Measurements from ENCODE around the gene SLC22A16.

The SLC22A16 gene

GRCh38 chr6:110481081-110481480 lies 4.7 kb upstream of the SLC22A16 start:
- H3K4me3 ChIP-seq (ENCODE audit: low read length) = no peak overlapping the region
- TF ChIP-seq CTCF (conservative IDR thresholded peaks at IDR 0.05; ENCODE audit: low read depth, low read length) = no peak
- no peak for DNase-seq (ENCODE audit: low read depth)

GRCh38 chr6:110475066-110475653 lies 1.3 kb downstream of the SLC22A16 start:
- no peak overlapping the region for H3K4me3 ChIP-seq (ENCODE audit: low read length)
- DNase-seq (ENCODE audit: low read depth) = no peak
- no peak for TF ChIP-seq CTCF (conservative IDR thresholded peaks at IDR 0.05; ENCODE audit: low read depth, low read length)

- no peak for DNase-seq (ENCODE audit: low read depth)
- H3K4me3 ChIP-seq (ENCODE audit: low read length) = no peak overlapping the region
- TF ChIP-seq CTCF (conservative IDR thresholded peaks at IDR 0.05; ENCODE audit: low read depth, low read length) = no peak
Measured at GRCh38 chr6:110474500-110474899, 1.9 kb downstream of the SLC22A16 start.

- no peak for TF ChIP-seq CTCF (conservative IDR thresholded peaks at IDR 0.05; ENCODE audit: low read depth, low read length)
- DNase-seq (ENCODE audit: low read depth) = no peak
- H3K4me3 ChIP-seq (ENCODE audit: low read length) = no peak overlapping the region
Measured at GRCh38 chr6:110472739-110473138, 3.7 kb downstream of the SLC22A16 start.

DNA sequence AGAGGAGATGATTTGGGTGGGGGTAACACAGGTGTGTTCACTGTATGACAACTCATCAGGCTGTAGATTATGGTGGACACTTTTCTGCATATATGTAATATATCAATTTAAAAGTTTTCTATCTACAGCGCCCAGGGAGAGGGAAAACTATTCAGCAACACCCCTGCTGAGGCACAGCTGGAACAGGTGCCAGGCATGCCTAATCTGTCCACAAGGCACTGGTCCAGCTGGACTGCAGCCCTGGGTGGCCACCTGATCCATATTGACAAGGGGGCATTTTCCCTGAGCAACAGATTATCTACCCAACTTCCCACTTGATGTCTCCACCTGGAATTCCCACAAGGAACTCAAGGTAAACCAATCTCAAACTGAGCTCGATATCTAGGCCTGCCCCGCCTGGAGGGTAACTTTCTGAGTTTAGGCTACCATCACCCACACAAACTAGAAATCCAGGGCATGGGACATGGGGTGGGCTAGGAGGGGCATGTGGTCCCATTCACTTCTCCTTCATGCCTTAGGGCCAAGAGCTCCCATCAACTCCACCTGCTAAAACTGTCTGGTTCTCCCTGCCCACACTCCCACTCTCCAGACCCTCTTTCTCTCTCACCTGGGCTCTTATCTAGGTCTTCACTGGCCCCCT lies 4.6 kb downstream of the SLC22A16 start:
- TF ChIP-seq CTCF (conservative IDR thresholded peaks at IDR 0.05; ENCODE audit: low read depth, low read length) = no peak
- DNase-seq (ENCODE audit: low read depth) = no peak
- H3K4me3 ChIP-seq (ENCODE audit: low read length) = no peak overlapping the region

DNA sequence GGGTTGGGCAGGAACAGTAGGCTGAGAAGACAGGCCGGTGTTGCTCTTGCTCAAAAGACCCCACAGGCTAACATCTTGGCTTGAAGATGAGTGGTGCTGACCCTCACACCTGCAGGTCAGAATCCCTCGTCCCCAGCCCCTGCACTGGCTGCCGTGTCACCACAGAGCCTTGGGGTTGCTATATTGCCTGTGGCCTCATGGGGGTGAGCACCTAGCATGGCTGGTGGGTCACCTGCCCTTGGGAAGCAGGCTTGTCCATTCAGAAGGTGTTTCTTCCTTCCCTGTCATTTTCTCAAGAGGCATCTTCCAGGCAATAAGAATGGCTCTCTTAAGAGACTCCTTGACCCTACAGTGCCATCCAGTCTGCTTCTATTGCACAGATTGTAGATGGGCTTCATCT lies 7.7 kb downstream of the SLC22A16 start:
- no peak overlapping the region for H3K4me3 ChIP-seq (ENCODE audit: low read length)
- TF ChIP-seq CTCF (conservative IDR thresholded peaks at IDR 0.05; ENCODE audit: low read depth, low read length) = no peak
- no peak for DNase-seq (ENCODE audit: low read depth)

- no peak for DNase-seq (ENCODE audit: low read depth)
- no peak for TF ChIP-seq CTCF (conservative IDR thresholded peaks at IDR 0.05; ENCODE audit: low read depth, low read length)
- H3K4me3 ChIP-seq (ENCODE audit: low read length) = no peak overlapping the region
Measured at GRCh38 chr6:110467566-110468140, 8.8 kb downstream of the SLC22A16 start.

All from retinal pigment epithelial cell (primary cell).